ENCODE results near the gene NTMT1. TPM values are rescaled to one million over a fixed set of nuclear protein-coding genes. Genes with fewer than 3 reads are reported as not detected.

Gene NTMT1
- total and polyA plus RNA-seq, 9 of the 15 experiments (the other 6 are each of a cell fraction or from before 2014, with no cell fraction given) = 42.1 to 116 (median 74.7) TPM

GRCh38 chr9:129677456-129677855 is 51.5 kb downstream of the NTMT1 start:
- Histone ChIP-seq H4K20me1 (replicated peaks; ENCODE audit: control insufficient read depth, insufficient read depth, low read length) (peaks cover 33% of the 10 kb centered on the region), H3K79me2 (ENCODE audit: control insufficient read depth, insufficient read depth, low read length) (no peaks in the 10 kb centered on the region), H3K27ac (ENCODE audit: extremely low read depth, low read depth, low read length) (no peak overlapping the region), H3K4me1 (replicated peaks in 1 of 2; ENCODE audit: control insufficient read depth in 2 of 2, insufficient read depth in 2 of 2, low read length in 2 of 2) (peaks cover 0 to 38% of the 10 kb centered on the region in 2 experiments; a peak in 3 of 5 replicates), H3K9ac (ENCODE audit: insufficient read depth in 1 of 2, low read depth in 2 of 2, low read length in 2 of 2) (no peak overlapping the region), H3K4me3 (no peak overlapping the region), H3K27me3 (ENCODE audit: control insufficient read depth in 2 of 2, insufficient read depth in 2 of 2, low read length in 2 of 2) (peaks cover 44 to 84% of the 10 kb centered on the region in 2 experiments), H3K4me2 (ENCODE audit: insufficient read depth, low read length) (no peak overlapping the region), H3K9me1 (ENCODE audit: control insufficient read depth, insufficient read depth, low read length) (no peaks in the 10 kb centered on the region), H3K36me3 (ENCODE audit: control insufficient read depth, insufficient read depth, low read length) (no peaks in the 10 kb centered on the region), H3K9me3 (replicated peaks; ENCODE audit: control insufficient read depth, insufficient read depth, low read depth, low read length) (peaks cover 2% of the 10 kb centered on the region; the same call in 1 of the 2 replicates), H2AFZ (ENCODE audit: low read depth, low read length) (no peak overlapping the region)
- TF ChIP-seq TCFL5 (CRISPR knock-in tag; conservative IDR thresholded peaks at IDR 0.05) = no peak
- peak; percentile 44 for TF ChIP-seq POLR2G (IDR thresholded peaks at IDR 0.05; ENCODE audit: low read depth, low read length)
- no peak for ATAC-seq
- in situ Hi-C loops (cut with MboI) (loop anchor here (10.0 kb wide), 1 partner anchor 1463 kb away; no protein-coding TSS in a partner anchor), intact Hi-C loops (cut with micrococcal nuclease) (loop anchor here (10.0 kb wide), 1 partner anchor 983 kb away; no protein-coding TSS in a partner anchor)
- FAIRE-seq = no peak
- ChIA-PET POLR2A (interaction anchor here (1.0 to 1.2 kb wide), 2 partner anchors 15 to 993 kb away, joined by 3 read pairs; no protein-coding TSS in a partner anchor), CTCF (ENCODE audit: low intra/inter-chr PET ratio) (interaction anchor here (0.6 kb wide), 1 partner anchor 1422 kb away, joined by 3 read pairs; no protein-coding TSS in a partner anchor)
- peak in 1 of 4 experiments; percentile 33 for DNase-seq (ENCODE audit: extremely low read depth in 1 of 4, low spot score in 3 of 4)
- 7% methylated on average over 9 of the region's 9 CpGs for WGBS (ENCODE audit: insufficient coverage, low coverage, missing lambda C conversion rate)
- no TSS peak for BruUV-seq (replicated peaks)

- peak overlapping the region in 1 of 2 experiments; percentile 11; a peak in 2 of 4 replicates for H3K9ac ChIP-seq (ENCODE audit: insufficient read depth in 1 of 2, low read depth in 2 of 2, low read length in 2 of 2)
- H3K4me3 ChIP-seq = no peak overlapping the region
- peaks cover 0 to 43% of the 10 kb centered on the region in 2 experiments; a peak in 3 of 5 replicates for H3K4me1 ChIP-seq (replicated peaks in 1 of 2; ENCODE audit: control insufficient read depth in 2 of 2, insufficient read depth in 2 of 2, low read length in 2 of 2)
- in situ Hi-C loops (cut with MboI) = loop anchor here (10.0 kb wide), 1 partner anchor 1464 kb away; no protein-coding TSS in a partner anchor
- H2AFZ ChIP-seq (ENCODE audit: low read depth, low read length) = no peak overlapping the region
- no peak for DNase-seq (ENCODE audit: extremely low read depth in 1 of 4, low spot score in 3 of 4)
- H3K79me2 ChIP-seq (ENCODE audit: control insufficient read depth, insufficient read depth, low read length) = no peaks in the 10 kb centered on the region
- H3K9me1 ChIP-seq (ENCODE audit: control insufficient read depth, insufficient read depth, low read length) = no peaks in the 10 kb centered on the region
- H3K36me3 ChIP-seq (ENCODE audit: control insufficient read depth, insufficient read depth, low read length) = no peaks in the 10 kb centered on the region
- H3K4me2 ChIP-seq (ENCODE audit: insufficient read depth, low read length) = no peak overlapping the region
- FAIRE-seq = no peak
- TF ChIP-seq HMGN3 (IDR thresholded peaks at IDR 0.05; ENCODE audit: borderline replicate concordance, extremely low read depth, insufficient read length, low read depth, low read length) (peak; percentile 7), POLR2G (IDR thresholded peaks at IDR 0.05; ENCODE audit: low read depth, low read length) (peak; percentile 66), MAX (CRISPR knock-in tag; IDR thresholded peaks at IDR 0.05) (peak; percentile 50; the same call in 1 of the 2 replicates), CGGBP1 (CRISPR knock-in tag; IDR thresholded peaks at IDR 0.05) (no peak), USF1 (CRISPR knock-in tag; IDR thresholded peaks at IDR 0.05) (peak; percentile 73), U2AF1 (optimal IDR thresholded peaks at IDR 0.05; ENCODE audit: low read depth, low read length) (no peak)
- ATAC-seq = no peak
- POLR2A ChIA-PET = interaction anchor here (0.6 to 1.2 kb wide), 3 partner anchors 17 to 1424 kb away, joined by 3 to 4 read pairs (median 3); no protein-coding TSS in a partner anchor
- peaks cover 35% of the 10 kb centered on the region for H4K20me1 ChIP-seq (replicated peaks; ENCODE audit: control insufficient read depth, insufficient read depth, low read length)
- no peak overlapping the region for H3K27ac ChIP-seq (ENCODE audit: extremely low read depth, low read depth, low read length)
- intact Hi-C loops (cut with micrococcal nuclease) = loop anchor here (10.0 kb wide), 1 partner anchor 984 kb away; no protein-coding TSS in a partner anchor
- BruUV-seq (replicated peaks) = no TSS peak
- CTCF ChIA-PET (ENCODE audit: low intra/inter-chr PET ratio) = no interaction called here
- WGBS (ENCODE audit: insufficient coverage, low coverage, missing lambda C conversion rate) = under 1% methylated on average over 9 of the region's 9 CpGs
- H3K27me3 ChIP-seq (ENCODE audit: control insufficient read depth in 2 of 2, insufficient read depth in 2 of 2, low read length in 2 of 2) = peaks cover 44 to 76% of the 10 kb centered on the region in 2 experiments
- H3K9me3 ChIP-seq (replicated peaks; ENCODE audit: control insufficient read depth, insufficient read depth, low read depth, low read length) = peaks cover 2% of the 10 kb centered on the region; the same call in 1 of the 2 replicates
Measured at GRCh38 chr9:129678844-129679243, 52.9 kb downstream of the NTMT1 start.

Data from K562 (cell line).